H1 (cell line): ENCODE measurements around the gene RNU5D-1. TPM values are rescaled to one million over a fixed set of nuclear protein-coding genes. Genes with fewer than 3 reads are reported as not detected.

ENCODE experiments used
- CTCF ChIA-PET: fragments of 300-600 bp; sonication (Branson Sonifier 250); formaldehyde crosslinking; loops from one replicate; lab custom pipeline; 2021; ENCODE audit not compliant: partially characterized antibody; lab: Charles Lee
- POLR2A ChIA-PET: fragments of 300-600 bp; sonication (Branson Sonifier 250); formaldehyde crosslinking; loops from one replicate; lab custom pipeline; 2021; ENCODE audit warnings: inconsistent platforms; ENCODE audit not compliant: partially characterized antibody; lab: Charles Lee
- DNase-seq, 2 experiments: peaks; one replicate each; pipeline versions ENCODE4 v3.0.0 to v3.0.0-alpha.2; 2010 to 2022; ENCODE audit warnings: low spot score in 2 of 2, low read depth in 1 of 2, mixed read lengths in 1 of 2
- FAIRE-seq: peaks from 2 replicates; lab custom pipeline; 2011; peaks lifted over from hg19 to GRCh38; lab: Jason Lieb, UNC
- H2AFZ ChIP-seq: 2 replicates; pipeline ENCODE4 v1.8.1; 2012; ENCODE audit warnings: low read length, inconsistent platforms
- H2AK5ac ChIP-seq: 2 replicates; pipeline ENCODE4 v1.6.1; 2013; ENCODE audit warnings: low read depth, low read length
- H2BK120ac ChIP-seq: replicated peaks from 2 replicates; pipeline ENCODE3; 2013; ENCODE audit warnings: low read depth, low read length, inconsistent platforms
- H2BK12ac ChIP-seq: 2 replicates; pipeline ENCODE4 v1.6.1; 2013; ENCODE audit warnings: low read depth, low read length
- H2BK15ac ChIP-seq: 2 replicates; pipeline ENCODE4 v1.6.1; 2013; ENCODE audit warnings: low read length
- H2BK20ac ChIP-seq: 2 replicates; pipeline ENCODE4 v1.6.1; 2013; ENCODE audit warnings: low read length
- H2BK5ac ChIP-seq: 2 replicates; pipeline ENCODE4 v1.6.1; 2013; ENCODE audit warnings: low read depth, low read length
- H3K14ac ChIP-seq: 2 replicates; pipeline ENCODE4 v1.6.1; 2013; ENCODE audit warnings: inconsistent platforms; ENCODE audit not compliant: insufficient read length
- H3K18ac ChIP-seq: 2 replicates; pipeline ENCODE4 v1.6.1; 2013; ENCODE audit warnings: low read length; ENCODE audit errors: extremely low read depth
- H3K23ac ChIP-seq: 2 replicates; pipeline ENCODE4 v1.6.1; 2013; ENCODE audit warnings: inconsistent platforms; ENCODE audit not compliant: insufficient read length
- H3K23me2 ChIP-seq: 2 replicates; pipeline ENCODE4 v1.6.1; 2013; ENCODE audit warnings: low read depth, low read length
- H3K27ac ChIP-seq: 2 replicates; pipeline ENCODE4 v1.6.1; 2011; ENCODE audit warnings: low read depth, low read length, inconsistent platforms
- H3K27me3 ChIP-seq, 4 experiments: replicated peaks in 1 of 4; 1 replicate in 1 of 4; 2 replicates in 3 of 4; pipeline versions ENCODE4 v1.6.1 to v1.8.1; 2011 to 2013; ENCODE audit warnings: low read length in 3 of 4, mild to moderate bottlenecking in 3 of 4, inconsistent platforms in 2 of 4, mixed read lengths in 2 of 4, moderate library complexity in 1 of 4; ENCODE audit not compliant: control insufficient read depth in 3 of 4, insufficient read depth in 3 of 4; ENCODE audit errors: extremely low read depth in 1 of 4
- H3K36me3 ChIP-seq, 4 experiments: 2 replicates each; pipeline versions ENCODE4 v1.6.1 to v1.8.1; 2011 to 2013; ENCODE audit warnings: mild to moderate bottlenecking in 4 of 4, low read length in 3 of 4, moderate library complexity in 2 of 4, control low read depth in 1 of 4, inconsistent platforms in 1 of 4; ENCODE audit not compliant: insufficient read depth in 4 of 4, control insufficient read depth in 2 of 4
- H3K4ac ChIP-seq: replicated peaks from 2 replicates; pipeline ENCODE3; 2013; ENCODE audit warnings: low read length, low read depth, mixed read lengths, inconsistent platforms; ENCODE audit not compliant: insufficient read length
- H3K4me1 ChIP-seq, 4 experiments: replicated peaks in 1 of 4; 1 replicate in 1 of 4; 2 replicates in 3 of 4; pipeline versions ENCODE4 v1.6.1 to v1.8.1; 2011 to 2013; ENCODE audit warnings: low read length in 3 of 4, inconsistent platforms in 2 of 4, mixed read lengths in 1 of 4; ENCODE audit not compliant: insufficient read depth in 4 of 4, control insufficient read depth in 3 of 4
- H3K4me2 ChIP-seq, 2 experiments: 2 replicates each; pipeline versions ENCODE4 v1.6.1 to v1.8.1; 2011 to 2013; ENCODE audit warnings: low read depth in 2 of 2, low read length in 2 of 2, control low read depth in 1 of 2, inconsistent platforms in 1 of 2, mild to moderate bottlenecking in 1 of 2; ENCODE audit not compliant: insufficient read depth in 1 of 2
- H3K4me3 ChIP-seq, 4 experiments: fragments of 200-600, 300-600 bp in 1 of 4; sonication (generic), shearing (Covaris generic), sonication (Bioruptor Twin) in 1 of 4; 2 replicates each; pipeline versions ENCODE4 v1.5.1 to v1.8.1; 2011 to 2016; ENCODE audit warnings: low read length in 4 of 4, low read depth in 3 of 4, control low read depth in 2 of 4, inconsistent platforms in 2 of 4, mild to moderate bottlenecking in 2 of 4, mixed read lengths in 1 of 4, moderate library complexity in 1 of 4; ENCODE audit not compliant: insufficient read depth in 2 of 4; ENCODE audit errors: extremely low read depth in 1 of 4
- H3K56ac ChIP-seq: replicated peaks from 2 replicates; pipeline ENCODE3; 2013; ENCODE audit warnings: low read depth, mild to moderate bottlenecking, mixed read lengths, low read length, inconsistent platforms; ENCODE audit not compliant: insufficient read length
- H3K79me1 ChIP-seq: 2 replicates; pipeline ENCODE4 v1.6.1; 2013; ENCODE audit warnings: low read depth, low read length, control low read depth
- H3K79me2 ChIP-seq, 2 experiments: 2 replicates each; pipeline versions ENCODE4 v1.6.1 to v1.8.1; 2012 to 2013; ENCODE audit warnings: low read length in 2 of 2, mild to moderate bottlenecking in 2 of 2, inconsistent platforms in 1 of 2; ENCODE audit not compliant: insufficient read depth in 2 of 2, control insufficient read depth in 1 of 2
- H3K9ac ChIP-seq, 4 experiments: replicated peaks in 1 of 4; 1 replicate in 1 of 4; 2 replicates in 3 of 4; pipeline versions ENCODE4 v1.6.1 to v1.8.1; 2011 to 2013; ENCODE audit warnings: low read depth in 3 of 4, low read length in 3 of 4, control low read depth in 2 of 4, mild to moderate bottlenecking in 2 of 4, moderate library complexity in 2 of 4, inconsistent platforms in 1 of 4; ENCODE audit errors: extremely low read depth in 1 of 4
- H3K9me3 ChIP-seq, 2 experiments: 2 replicates each; pipeline versions ENCODE4 v1.6.1 to v1.8.1; 2012 to 2013; ENCODE audit warnings: mild to moderate bottlenecking in 2 of 2, moderate library complexity in 2 of 2, control low read depth in 1 of 2, inconsistent platforms in 1 of 2, low read depth in 1 of 2, low read length in 1 of 2, mixed read lengths in 1 of 2; ENCODE audit not compliant: insufficient read depth in 2 of 2
- H4K20me1 ChIP-seq, 2 experiments: replicated peaks in 1 of 2; 2 replicates each; pipeline versions ENCODE3 to v1.8.1; 2011 to 2013; ENCODE audit warnings: inconsistent platforms in 2 of 2, low read length in 2 of 2, mild to moderate bottlenecking in 1 of 2; ENCODE audit not compliant: insufficient read depth in 2 of 2, control insufficient read depth in 1 of 2
- H4K5ac ChIP-seq: 2 replicates; pipeline ENCODE4 v1.6.1; 2013; ENCODE audit warnings: low read length, low read depth, mixed read lengths, inconsistent platforms; ENCODE audit not compliant: insufficient read length
- H4K8ac ChIP-seq: 2 replicates; pipeline ENCODE4 v1.8.0; 2013; ENCODE audit warnings: mild to moderate bottlenecking, moderate library complexity, low read length, inconsistent platforms; ENCODE audit not compliant: insufficient read depth; ENCODE audit errors: extremely low read depth
- H4K91ac ChIP-seq: replicated peaks from 2 replicates; pipeline ENCODE3; 2013; ENCODE audit warnings: low read length, mixed read lengths, inconsistent platforms; ENCODE audit not compliant: insufficient read length
- BCL11A ChIP-seq, 2 experiments: IDR thresholded peaks; one replicate each; pipeline ENCODE4 v1.6.1; 2011; ENCODE audit warnings: low read depth in 2 of 2, low read length in 2 of 2, mild to moderate bottlenecking in 2 of 2
- CEBPB ChIP-seq: IDR thresholded peaks from 2 replicates; pipeline ENCODE4 v1.6.1; 2012; ENCODE audit warnings: low read depth, low read length
- HDAC2 ChIP-seq, 2 experiments: fragments of 300-600 bp in 1 of 2; sonication (generic) in 1 of 2; IDR thresholded peaks; 2 replicates each; pipeline ENCODE4 v1.6.1; 2011 to 2012; ENCODE audit warnings: low read depth in 2 of 2, low read length in 2 of 2, mild to moderate bottlenecking in 2 of 2, moderate library complexity in 2 of 2, borderline replicate concordance in 1 of 2, inconsistent platforms in 1 of 2
- POLR2A ChIP-seq, 2 experiments: IDR thresholded peaks; 1 replicate in 1 of 2; 2 replicates in 1 of 2; pipeline ENCODE4 v1.6.1; 2011; ENCODE audit warnings: low read depth in 2 of 2, low read length in 2 of 2, mild to moderate bottlenecking in 2 of 2; ENCODE audit errors: control extremely low read depth in 1 of 2
- POLR2AphosphoS5 ChIP-seq: IDR thresholded peaks from 2 replicates; pipeline ENCODE4 v1.6.1; 2011; ENCODE audit warnings: low read depth, low read length
- SIN3A ChIP-seq, 2 experiments: IDR thresholded peaks in 1 of 2; conservative IDR thresholded peaks in 1 of 2; 2 replicates each; pipeline ENCODE4 v1.6.1; 2011 to 2012; ENCODE audit warnings: low read length in 2 of 2, improper control_type of control experiment in 1 of 2, low read depth in 1 of 2, mild to moderate bottlenecking in 1 of 2
- TAF1 ChIP-seq: IDR thresholded peaks from 2 replicates; pipeline ENCODE4 v1.6.1; 2011; ENCODE audit warnings: mild to moderate bottlenecking, low read depth, low read length
- TAF7 ChIP-seq: optimal IDR thresholded peaks from 2 replicates; pipeline ENCODE3; 2011; ENCODE audit warnings: low read depth, mild to moderate bottlenecking, inconsistent platforms, low read length, moderate library complexity, borderline replicate concordance
- YY1 ChIP-seq: IDR thresholded peaks from 2 replicates; pipeline ENCODE4 v1.6.1; 2011; ENCODE audit warnings: low read depth, mild to moderate bottlenecking, low read length
- WGBS, 2 experiments: shearing (Covaris generic) in 1 of 2; methylation state at CpG; one replicate each; pipeline versions ENCODE4 v1.1.6 to v1.1.7; 2013 to 2015; ENCODE audit warnings: low lambda C conversion rate in 2 of 2, mixed read lengths in 2 of 2, inconsistent platforms in 1 of 2, low coverage in 1 of 2, missing lambda C conversion rate in 1 of 2; ENCODE audit not compliant: insufficient replicate concordance in 2 of 2, insufficient coverage in 1 of 2, insufficient read length in 1 of 2; ENCODE audit errors: extremely low coverage in 1 of 2, missing lambda C conversion rate in 1 of 2; 5-methylcytosine and 5-hydroxymethylcytosine counted together
- polyA plus RNA-seq, 7 experiments: library from polyadenylated mRNA; depleted of rRNA in 3 of 7; stranded (reverse) in 5 of 7; unstranded in 2 of 7; fragments of >200 nt in 5 of 7; fragments of 200-250 nt in 2 of 7; gene quantifications; 1 replicate in 5 of 7; 2 replicates in 1 of 7; 4 replicates in 1 of 7; pipeline versions ENCODE4 v1.2.1 to v1.2.3, GENCODE V29; 2011 to 2013; ENCODE audit warnings: missing spikeins in 2 of 7, mixed read lengths in 2 of 7
- total RNA-seq: library from RNA; stranded (reverse); fragmentation: NEBNext Ultra II Directional; extraction: Animal tissue kit (Norgen Biotek cat#: 25700); gene quantifications from 2 replicates; pipeline ENCODE4 v1.2.1, GENCODE V29; 2021

RNU5D-1 gene
- total and polyA plus RNA-seq, 2 of the 8 experiments (the other 6 are each of a cell fraction or from before 2014, with no cell fraction given) = under 0.01 TPM; not detected in 1

- Histone ChIP-seq H3K9me3 (no peaks in the 10 kb centered on the region), H4K8ac (peak overlapping the region; percentile 99), H3K4me3 (peak overlapping the region; percentile 68 to 95 (median 84)), H3K4ac (peak overlapping the region; percentile 74), H2AK5ac (0 out of 2 replicates have a peak overlapping the region, but pooled peaks have one; percentile 11), H3K79me1 (peaks cover 3% of the 10 kb centered on the region; the same call in 1 of the 2 replicates), H2BK12ac (peak overlapping the region; percentile 50; the same call in 1 of the 2 replicates), H3K4me1 (peaks cover 0 to 8% (median 2%) of the 10 kb centered on the region in 4 experiments; a peak in 5 of 7 replicates), H4K91ac (peak overlapping the region; percentile 45), H3K4me2 (peak overlapping the region; percentile 93 to 98), H2AFZ (no peak overlapping the region), H3K23ac (no peak overlapping the region), H2BK120ac (no peak overlapping the region), H3K14ac (no peak overlapping the region), H3K9ac (peak overlapping the region; percentile 96 to 100 (median 96)), H2BK15ac (no peak overlapping the region), H3K56ac (peak overlapping the region; percentile 88), H3K79me2 (peaks cover 15 to 33% of the 10 kb centered on the region in 2 experiments), H3K18ac (peak overlapping the region; percentile 90), H4K5ac (peak overlapping the region; percentile 24), H3K27me3 (no peaks in the 10 kb centered on the region), H2BK20ac (no peak overlapping the region), H3K36me3 (peaks cover 24 to 53% (median 34%) of the 10 kb centered on the region in 4 experiments), H3K23me2 (peaks cover 16% of the 10 kb centered on the region), H2BK5ac (peak overlapping the region; percentile 96; the same call in 1 of the 2 replicates), H4K20me1 (peaks cover 13 to 21% of the 10 kb centered on the region in 2 experiments), H3K27ac (peak overlapping the region; percentile 85)
- 4% methylated on average over 36 of the region's 36 CpGs; no CpG with 5 or more reads in 1 of the 2 experiments for WGBS, 2 experiments
- CTCF ChIA-PET = interaction anchor here (0.6 to 4.1 kb wide), 9 partner anchors 10 to 238 kb away, joined by 3 to 21 read pairs (median 4); partner anchors contain the start of gene RNU5D-1
- no peak for DNase-seq
- TF ChIP-seq CEBPB (no peak), HDAC2 (IDR thresholded peaks at IDR 0.05; ENCODE audit: borderline replicate concordance in 1 of 2, low read depth in 2 of 2, low read length in 2 of 2) (peak in 1 of 2 experiments; percentile 44; a peak in 1 of 4 replicates), TAF7 (peak; percentile 26), BCL11A (IDR thresholded peaks at IDR 0.05; ENCODE audit: low read depth in 2 of 2, low read length in 2 of 2) (no peak), POLR2AphosphoS5 (peak; percentile 7; the same call in 1 of the 2 replicates), TAF1 (no peak), SIN3A (conservative IDR thresholded peaks at IDR 0.05 in 1 of 2, IDR thresholded peaks at IDR 0.05 in 1 of 2; ENCODE audit: low read depth in 1 of 2, low read length in 2 of 2) (peak in 1 of 2 experiments; percentile 8; a peak in 1 of 4 replicates), POLR2A (IDR thresholded peaks at IDR 0.05; ENCODE audit: control extremely low read depth in 1 of 2, low read depth in 2 of 2, low read length in 2 of 2) (no peak), YY1 (no peak)
- FAIRE-seq = no peak
- POLR2A ChIA-PET = interaction anchor here (0.6 to 23.6 kb wide), 39 partner anchors 13 to 950 kb away, joined by 3 to 428 read pairs (median 5); partner anchors contain the start of genes ARMH1, BEST4, BTBD19 and CCDC163
Measured at GRCh38 chr1:44775930-44776729, 45.2 kb upstream of the RNU5D-1 start.
